SJCRH30 (cell line): ENCODE results near the gene WEE2. TPM values are rescaled to one million over a fixed set of nuclear protein-coding genes. Genes with fewer than 3 reads are reported as not detected.
A peak's percentile ranks its signal among the peaks of the same experiment; 100 is the strongest.
"Not testable (repeated sequence)": the region's sequence is repeated elsewhere in the genome, so short reads cannot be mapped to it uniquely, and the experiment has no call there.

ENCODE experiments used
- DNase-seq, 2 experiments: peaks; one replicate each; pipeline ENCODE4 v3.0.0-alpha.2; 2015 to 2020
- H3K27ac ChIP-seq: fragments of 250-450 bp; sonication (Bioruptor Pico); 2 replicates; pipeline ENCODE4 v1.5.1; 2020; ENCODE audit warnings: mild to moderate bottlenecking, moderate library complexity
- H3K27me3 ChIP-seq: fragments of 250-450 bp; sonication (Bioruptor Pico); 2 replicates; pipeline ENCODE4 v1.5.1; 2020; ENCODE audit warnings: mild to moderate bottlenecking, moderate library complexity
- H3K36me3 ChIP-seq: fragments of 250-450 bp; sonication (Bioruptor Pico); 2 replicates; pipeline ENCODE4 v1.5.1; 2020; ENCODE audit warnings: mild to moderate bottlenecking, moderate library complexity
- H3K4me1 ChIP-seq: fragments of 250-450 bp; sonication (Bioruptor Pico); 2 replicates; pipeline ENCODE4 v1.5.1; 2020; ENCODE audit warnings: mild to moderate bottlenecking, moderate library complexity
- H3K4me3 ChIP-seq: fragments of 250-450 bp; sonication (Bioruptor Pico); 2 replicates; pipeline ENCODE4 v1.5.1; 2020; ENCODE audit warnings: mild to moderate bottlenecking, moderate library complexity
- H3K9me3 ChIP-seq: fragments of 250-450 bp; sonication (Bioruptor Pico); replicated peaks from 2 replicates; pipeline ENCODE4 v1.5.1; 2020; ENCODE audit warnings: mild to moderate bottlenecking, moderate library complexity
- total RNA-seq: library from RNA; depleted of rRNA; stranded (reverse); fragments of >200 nt; shearing (Covaris generic); gene quantifications from 2 replicates; pipeline ENCODE4 v1.2.3, GENCODE V29; 2014

The WEE2 gene
- total RNA-seq, 1 experiment from 2014 or later = not detected

DNA sequence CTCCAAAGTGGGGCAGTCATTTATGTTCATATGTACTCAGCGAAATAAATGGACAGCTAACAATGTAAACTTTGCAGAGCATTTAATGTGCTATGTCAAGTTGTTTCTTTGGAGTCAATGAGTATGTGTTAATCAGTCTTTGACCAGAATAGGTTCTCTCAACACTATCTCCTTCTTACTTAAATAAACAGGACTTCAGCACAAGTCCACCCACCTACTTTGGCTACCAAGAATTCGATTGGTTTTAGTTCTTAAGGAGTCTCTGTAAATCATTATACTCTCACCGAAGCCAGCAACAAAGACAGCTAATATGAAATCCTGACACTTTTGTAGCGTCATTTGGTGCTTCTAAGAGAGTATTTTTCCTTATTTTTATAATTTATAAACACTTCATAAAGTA is 6.9 kb downstream of the WEE2 start:
- Histone ChIP-seq H3K4me3 (no peak overlapping the region), H3K27ac (no peak overlapping the region), H3K36me3 (no peaks in the 10 kb centered on the region), H3K27me3 (no peaks in the 10 kb centered on the region; the same call in 1 of the 2 replicates), H3K4me1 (no peaks in the 10 kb centered on the region), H3K9me3 (no peaks in the 10 kb centered on the region)
- DNase-seq = no peak

DNA sequence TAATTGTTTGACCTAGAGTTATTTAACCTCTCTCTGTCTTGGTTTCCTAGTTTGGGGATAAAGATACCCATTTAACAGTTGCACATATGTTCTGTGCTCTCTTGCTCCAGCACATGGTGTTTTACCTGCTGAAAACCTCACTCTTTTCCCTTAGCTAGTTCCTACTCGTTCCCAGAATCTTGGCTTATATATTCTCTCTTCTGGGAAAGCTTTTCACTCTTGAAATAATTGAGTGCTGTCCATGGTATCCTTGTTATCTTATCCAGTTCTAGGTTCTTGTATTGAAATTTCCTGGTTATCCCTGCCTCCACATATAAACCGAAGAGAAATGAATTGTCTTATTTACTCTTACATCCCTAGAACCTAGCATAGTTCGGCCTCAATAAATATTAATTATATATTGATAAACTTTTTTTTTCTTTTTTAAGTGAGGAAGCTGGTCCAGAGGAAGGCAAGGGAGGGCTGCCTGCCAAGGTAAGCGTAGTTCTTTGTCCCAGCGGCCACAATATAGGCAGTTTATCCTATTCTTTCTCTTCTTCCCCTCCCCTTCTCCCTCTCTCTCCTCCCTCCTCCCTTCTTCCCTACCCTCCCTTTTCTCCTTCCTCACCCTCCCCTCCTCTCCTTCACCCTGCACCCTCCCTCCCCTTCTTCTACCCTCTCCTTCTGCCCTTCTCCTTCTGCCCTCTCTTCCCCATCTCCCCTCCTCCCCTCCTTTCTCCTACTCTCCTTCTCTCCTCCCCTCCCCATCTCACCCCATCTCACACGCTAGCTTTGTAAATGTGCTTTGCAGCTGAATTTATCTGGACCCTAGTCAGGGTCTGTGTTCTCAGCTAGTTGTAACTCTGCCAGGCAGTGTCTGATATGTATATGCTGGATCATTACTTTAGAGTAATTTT is 7.9 kb downstream of the WEE2 start:
- no peak overlapping the region for H3K4me3 ChIP-seq
- H3K27ac ChIP-seq = no peak overlapping the region
- H3K27me3 ChIP-seq = no peaks in the 10 kb centered on the region; the same call in 1 of the 2 replicates
- H3K9me3 ChIP-seq = no peaks in the 10 kb centered on the region
- no peaks in the 10 kb centered on the region for H3K36me3 ChIP-seq
- no peak for DNase-seq
- H3K4me1 ChIP-seq = no peaks in the 10 kb centered on the region

DNA sequence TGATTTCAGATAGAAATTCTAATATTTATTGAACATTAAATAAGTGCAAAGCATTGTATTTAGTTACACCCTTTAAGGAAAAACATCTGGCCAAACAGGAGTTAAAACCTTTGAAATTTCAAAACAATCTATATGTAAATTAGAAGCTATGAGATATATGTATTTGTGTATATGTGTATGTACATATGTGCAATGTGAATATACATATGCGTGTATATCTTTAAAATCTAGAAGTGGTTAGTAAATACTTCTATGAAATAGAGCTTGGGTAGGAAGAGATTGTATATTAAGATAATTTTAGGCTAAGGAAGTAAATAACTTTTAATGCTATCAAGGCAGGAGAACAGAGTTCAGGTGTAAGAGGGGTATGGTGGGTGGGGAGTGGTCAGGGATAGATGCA is 9.3 kb downstream of the WEE2 start:
- H3K9me3 ChIP-seq = no peaks in the 10 kb centered on the region
- DNase-seq = no peak
- no peaks in the 10 kb centered on the region; the same call in 1 of the 2 replicates for H3K27me3 ChIP-seq
- H3K4me1 ChIP-seq = no peaks in the 10 kb centered on the region
- H3K27ac ChIP-seq = no peak overlapping the region
- H3K36me3 ChIP-seq = no peaks in the 10 kb centered on the region
- no peak overlapping the region for H3K4me3 ChIP-seq

DNA sequence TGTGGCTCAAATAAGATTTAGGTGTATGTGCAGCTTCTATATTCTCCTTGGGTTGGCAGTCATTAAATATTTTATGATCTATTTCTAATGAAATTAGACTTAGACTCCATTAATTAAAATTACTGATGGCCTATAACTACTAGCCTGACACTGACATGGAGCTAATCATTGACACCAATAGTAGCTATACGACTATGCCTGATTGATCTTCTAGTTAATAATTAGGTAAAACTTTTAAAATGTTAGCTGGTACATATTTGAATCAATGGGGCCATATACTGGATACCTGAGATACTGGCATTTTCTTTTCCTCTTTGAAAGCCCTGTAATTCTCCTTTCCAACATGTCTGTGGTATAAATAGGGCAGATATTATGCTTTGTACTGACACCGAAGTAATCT is 14.4 kb downstream of the WEE2 start:
- Histone ChIP-seq H3K4me3 (no peak overlapping the region), H3K27me3 (peaks cover 7% of the 10 kb centered on the region), H3K9me3 (no peaks in the 10 kb centered on the region), H3K27ac (no peak overlapping the region), H3K4me1 (no peaks in the 10 kb centered on the region), H3K36me3 (no peaks in the 10 kb centered on the region)
- DNase-seq = no peak

DNA sequence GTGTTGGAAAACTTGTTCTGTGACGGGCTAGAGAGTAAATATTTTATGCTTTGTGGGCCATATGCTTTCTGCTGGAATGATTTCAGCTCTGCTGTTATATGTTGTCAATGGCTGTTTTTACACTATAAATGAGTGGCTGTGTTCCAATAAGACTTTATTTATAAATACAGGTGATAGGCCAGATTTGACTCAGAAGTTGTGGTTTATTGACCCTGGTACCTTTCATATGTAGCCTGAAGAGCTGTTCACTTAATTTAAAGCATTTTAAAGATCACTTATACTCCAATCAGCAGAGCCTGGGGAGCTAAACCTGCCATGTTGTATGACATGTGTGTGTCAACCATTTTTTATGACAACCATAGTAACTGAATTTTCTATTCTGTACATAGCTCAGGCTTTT is 20.9 kb downstream of the WEE2 start:
- Histone ChIP-seq H3K27me3 (peaks cover 7% of the 10 kb centered on the region), H3K9me3 (no peaks in the 10 kb centered on the region), H3K27ac (no peak overlapping the region), H3K4me1 (no peaks in the 10 kb centered on the region), H3K36me3 (no peaks in the 10 kb centered on the region), H3K4me3 (no peak overlapping the region)
- no peak for DNase-seq

DNA sequence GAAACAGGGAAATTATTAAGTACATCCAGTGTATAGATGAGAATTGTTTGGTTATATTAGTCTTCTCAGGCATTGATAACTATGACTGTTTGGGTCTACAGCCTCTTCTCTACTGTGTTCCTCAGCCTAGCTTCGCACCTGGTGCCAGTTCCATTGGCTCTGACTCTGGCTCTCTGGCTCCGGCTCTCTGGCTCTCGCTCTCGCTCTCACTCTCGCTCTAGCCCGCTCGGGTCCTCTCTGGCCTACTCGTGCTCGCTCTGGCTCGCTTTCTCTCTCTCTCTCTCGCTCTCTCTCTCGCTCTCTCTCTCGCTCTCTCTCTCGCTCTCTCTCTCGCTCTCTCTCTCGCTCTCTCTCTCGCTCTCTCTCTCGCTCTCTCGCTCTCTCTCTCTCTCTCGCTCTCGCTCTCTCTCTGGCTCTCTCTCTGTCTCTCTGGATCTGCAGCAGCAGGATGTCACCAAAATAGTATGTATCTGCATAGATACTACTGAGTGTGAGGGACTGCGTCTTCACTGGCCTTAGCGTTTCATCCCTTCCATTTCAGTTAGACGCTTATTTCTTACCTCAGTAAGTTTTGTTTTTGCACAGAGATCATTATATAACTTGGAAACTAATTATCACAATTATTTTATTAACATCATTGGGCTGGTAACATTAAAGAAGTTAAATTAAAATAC is 23.5 kb downstream of the WEE2 start:
- Histone ChIP-seq H3K36me3 (no peaks in the 10 kb centered on the region), H3K9me3 (no peaks in the 10 kb centered on the region), H3K27ac (no peak overlapping the region), H3K27me3 (no peaks in the 10 kb centered on the region), H3K4me1 (no peaks in the 10 kb centered on the region), H3K4me3 (no peak overlapping the region)
- no peak for DNase-seq

DNA sequence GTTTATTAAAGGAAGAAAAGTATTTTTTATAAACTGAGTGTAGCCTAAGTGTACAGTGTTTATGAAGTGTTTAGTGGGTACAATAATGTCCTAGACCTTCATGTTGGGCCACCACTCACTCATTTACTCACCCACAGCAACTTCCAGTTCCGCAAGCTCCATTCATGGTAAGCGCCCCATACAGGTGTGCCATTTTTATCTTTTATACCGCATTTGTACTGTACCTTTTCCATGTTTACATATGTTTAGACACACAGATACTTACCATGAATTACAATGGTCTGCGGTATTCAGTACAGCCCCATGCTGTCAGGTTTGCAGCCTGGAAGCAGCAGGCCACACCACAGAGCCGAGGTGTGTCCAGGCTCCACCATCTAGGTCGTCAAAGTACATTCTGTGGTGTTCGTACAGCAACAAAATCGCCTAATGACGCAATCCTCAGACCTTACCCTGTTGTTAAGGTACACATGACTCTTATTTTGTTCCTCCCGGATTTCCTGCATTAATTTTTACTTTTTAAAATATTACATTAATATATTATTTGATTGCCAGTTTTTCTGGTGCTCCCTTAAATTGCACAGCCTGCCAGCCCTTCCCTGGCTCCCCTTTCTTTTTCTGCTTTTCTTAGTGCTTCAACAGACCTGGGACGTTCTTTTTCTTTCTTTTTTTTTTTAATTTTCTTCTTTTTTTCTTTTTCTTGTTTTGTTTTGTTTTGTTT is 29.1 kb downstream of the WEE2 start:
- Histone ChIP-seq H3K4me1 (no peaks in the 10 kb centered on the region), H3K27me3 (no peaks in the 10 kb centered on the region), H3K27ac (peak overlapping the region; percentile 65; the same call in 1 of the 2 replicates), H3K36me3 (peaks cover 25% of the 10 kb centered on the region), H3K4me3 (peak overlapping the region; percentile 82), H3K9me3 (no peaks in the 10 kb centered on the region)
- peak in 1 of 2 experiments; percentile 25 for DNase-seq

DNA sequence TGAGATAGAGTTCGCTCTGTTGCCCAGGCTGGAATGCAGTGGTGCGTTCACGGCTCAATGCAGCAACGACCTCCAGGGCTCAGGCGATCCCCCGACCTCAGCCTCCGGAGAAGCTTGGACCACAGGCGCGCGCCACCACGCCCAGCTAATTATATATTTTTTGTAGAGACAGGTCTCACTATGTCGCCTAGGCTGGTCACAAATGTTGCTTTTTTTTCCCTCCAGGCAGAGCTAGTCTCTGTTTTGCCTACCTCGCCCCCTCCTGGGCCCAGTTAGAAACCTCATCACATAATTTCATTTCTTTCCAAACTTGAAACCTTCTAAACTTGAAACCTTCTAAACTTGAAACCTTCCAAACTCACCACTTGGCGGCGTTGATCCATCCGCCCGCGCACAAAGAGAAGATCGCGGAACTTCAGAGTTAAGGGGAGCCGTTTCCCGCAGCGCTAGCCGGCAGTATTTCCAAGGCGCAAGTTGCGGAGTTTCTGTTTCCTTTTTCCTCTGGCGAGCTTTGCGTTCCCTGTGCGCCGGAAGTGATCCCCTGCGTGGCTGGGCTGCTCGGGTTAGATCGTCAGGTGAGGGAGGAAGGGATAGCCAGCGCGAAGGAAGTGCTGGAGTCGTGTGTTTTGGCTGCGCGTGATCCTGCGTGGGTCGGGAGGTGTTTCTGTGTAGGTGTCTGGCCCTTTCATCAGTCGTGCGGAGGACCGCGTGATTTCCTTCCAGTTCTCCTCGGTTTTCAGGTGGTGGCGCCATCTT is 29.9 kb downstream of the WEE2 start, which contains the start of gene SSBP1:
Gene SSBP1, plus strand, starts transcription at position 523 of the 756 bp plus-strand sequence. CDS start 809 bp downstream, outside the sequence.
- Histone ChIP-seq H3K36me3 (peaks cover 31% of the 10 kb centered on the region), H3K4me1 (no peaks in the 10 kb centered on the region), H3K27me3 (no peaks in the 10 kb centered on the region), H3K9me3 (no peaks in the 10 kb centered on the region), H3K27ac (peak within 1 kb of the TSS; percentile 65), H3K4me3 (peak within 1 kb of the TSS; percentile 82)
- DNase-seq = peak; percentile 92 to 98

DNA sequence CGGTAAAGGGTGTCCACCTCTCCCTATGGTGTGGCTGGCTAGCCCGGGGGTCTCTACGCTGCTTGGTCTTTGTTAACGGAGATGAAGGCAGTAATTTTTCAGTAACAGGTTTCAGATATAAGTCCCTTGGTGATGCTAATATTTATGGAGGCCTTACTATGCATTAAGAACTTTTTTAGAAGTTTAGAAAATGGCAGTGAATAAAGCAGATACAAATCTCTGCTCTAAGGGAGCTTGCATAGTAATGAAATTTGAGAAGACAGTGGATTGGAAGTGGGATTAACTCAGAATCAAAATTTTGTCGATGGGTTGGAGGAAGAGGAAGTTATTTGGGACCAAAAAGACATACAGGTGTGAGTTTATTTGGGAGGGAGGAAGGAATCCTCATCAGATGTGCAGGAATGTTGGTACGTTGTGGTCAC is 30.4 kb downstream of the WEE2 start:
- Histone ChIP-seq H3K4me3 (peak overlapping the region; percentile 82), H3K4me1 (no peaks in the 10 kb centered on the region), H3K27me3 (no peaks in the 10 kb centered on the region), H3K27ac (peak overlapping the region; percentile 65), H3K9me3 (no peaks in the 10 kb centered on the region), H3K36me3 (peaks cover 37% of the 10 kb centered on the region)
- DNase-seq = no peak

DNA sequence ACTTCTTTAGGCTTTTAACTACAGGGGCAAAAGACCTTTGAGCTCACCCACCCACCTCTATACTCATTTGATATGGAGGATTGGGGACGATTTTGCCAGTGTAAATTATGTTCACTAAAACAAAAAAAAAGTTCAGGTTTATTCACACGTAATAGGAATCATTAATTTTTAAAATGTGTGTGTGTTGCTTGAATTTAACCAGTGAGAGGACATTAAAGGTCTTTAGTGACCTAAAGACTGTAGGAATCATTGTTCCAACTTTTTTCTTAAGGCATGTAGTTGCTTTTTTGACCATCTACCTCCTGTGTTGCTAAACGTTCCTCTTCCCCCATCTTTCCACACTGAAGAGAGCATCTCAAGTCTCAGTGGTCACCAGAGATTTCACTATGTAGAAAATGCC is 31.1 kb downstream of the WEE2 start:
- Histone ChIP-seq H3K27ac (no peak overlapping the region), H3K4me3 (peak overlapping the region; percentile 82), H3K27me3 (no peaks in the 10 kb centered on the region), H3K36me3 (peaks cover 43% of the 10 kb centered on the region), H3K4me1 (no peaks in the 10 kb centered on the region), H3K9me3 (no peaks in the 10 kb centered on the region)
- no peak for DNase-seq

DNA sequence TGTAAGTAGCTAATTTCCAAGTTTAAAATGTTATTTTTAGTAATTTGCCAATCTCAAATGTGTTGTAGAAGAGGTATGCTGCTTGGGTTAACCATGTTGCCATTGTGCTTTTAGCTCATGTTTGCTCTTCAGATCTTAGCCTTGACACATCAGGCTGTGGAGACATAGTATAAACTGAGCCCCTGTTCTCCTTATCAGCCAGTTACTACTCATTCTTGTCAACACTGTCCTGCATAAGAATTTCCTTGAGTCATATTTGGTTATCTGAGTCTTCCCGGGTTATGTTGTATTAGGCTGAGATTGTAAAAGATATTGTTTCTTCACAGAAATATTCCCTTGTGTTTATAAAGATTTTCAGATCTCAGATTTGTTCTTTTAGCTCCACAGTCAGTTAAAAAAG is 34.1 kb downstream of the WEE2 start:
- H3K4me1 ChIP-seq = no peaks in the 10 kb centered on the region
- no peaks in the 10 kb centered on the region for H3K27me3 ChIP-seq
- peaks cover 72% of the 10 kb centered on the region for H3K36me3 ChIP-seq
- H3K9me3 ChIP-seq = no peaks in the 10 kb centered on the region
- no peak overlapping the region for H3K27ac ChIP-seq
- no peak overlapping the region for H3K4me3 ChIP-seq
- no peak for DNase-seq

DNA sequence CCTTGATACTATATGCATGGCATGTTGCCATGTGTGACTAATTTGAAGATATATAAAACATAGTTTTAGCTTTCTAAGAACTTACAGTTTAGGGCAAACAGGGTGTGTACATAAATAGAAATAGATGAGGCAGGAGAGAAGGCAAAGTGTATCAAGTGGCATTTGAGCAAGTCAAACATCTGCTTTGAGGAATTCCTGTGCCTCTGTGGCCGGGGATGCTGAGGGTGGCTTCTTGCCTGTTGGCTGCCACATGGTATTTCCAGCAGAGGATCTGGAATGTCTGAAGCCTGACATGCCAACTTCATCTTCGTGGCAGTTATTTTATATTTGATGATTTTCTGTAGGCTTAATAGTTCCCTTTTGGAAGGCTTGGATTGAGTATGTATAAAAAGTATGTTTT is 36.0 kb downstream of the WEE2 start:
- no peak overlapping the region for H3K27ac ChIP-seq
- no peaks in the 10 kb centered on the region for H3K9me3 ChIP-seq
- H3K27me3 ChIP-seq = no peaks in the 10 kb centered on the region
- no peak overlapping the region for H3K4me3 ChIP-seq
- H3K36me3 ChIP-seq = peaks cover 85% of the 10 kb centered on the region
- no peak for DNase-seq
- H3K4me1 ChIP-seq = no peaks in the 10 kb centered on the region

DNA sequence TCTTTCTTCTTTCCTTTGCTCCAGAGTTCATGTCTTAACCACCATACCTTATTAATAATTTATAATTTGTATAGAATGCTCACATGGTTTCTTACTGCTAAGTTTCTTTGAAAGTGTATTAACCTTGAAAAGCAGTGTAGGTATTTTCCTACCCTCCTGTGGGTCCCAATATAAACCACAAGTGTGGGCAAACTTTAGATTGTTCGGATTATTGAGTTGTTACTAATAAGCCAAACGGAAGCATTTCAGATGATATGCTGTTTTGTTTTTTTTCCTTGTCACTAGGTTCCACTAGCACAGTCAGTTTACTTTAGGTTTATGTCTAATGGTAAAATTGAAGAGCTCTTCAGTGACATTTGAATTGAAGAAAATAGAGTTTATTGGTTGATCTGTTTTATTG is 40.2 kb downstream of the WEE2 start:
- Histone ChIP-seq H3K9me3 (peaks cover 24% of the 10 kb centered on the region), H3K4me3 (no peak overlapping the region), H3K27ac (no peak overlapping the region), H3K4me1 (no peaks in the 10 kb centered on the region), H3K27me3 (no peaks in the 10 kb centered on the region), H3K36me3 (peaks cover 93% of the 10 kb centered on the region)
- no peak for DNase-seq

DNA sequence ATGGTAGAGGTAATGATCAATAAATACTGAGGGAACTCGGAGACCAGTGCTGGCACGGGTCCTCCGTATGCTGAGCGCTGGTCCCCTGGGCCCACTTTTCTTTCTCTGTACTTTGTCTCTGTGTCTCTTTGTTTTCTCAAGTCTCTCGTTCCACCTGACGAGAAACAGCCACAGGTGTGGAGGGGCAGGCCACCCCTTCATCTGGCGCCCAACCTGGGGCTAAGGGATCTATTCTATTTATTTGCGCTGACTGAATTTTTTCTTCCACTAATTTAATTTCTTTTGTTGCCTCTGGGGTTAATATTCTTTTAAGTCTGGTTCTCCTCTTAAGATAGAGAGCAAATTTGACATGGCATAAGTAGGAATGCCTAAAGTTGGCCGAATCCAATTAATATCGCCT is 43.8 kb downstream of the WEE2 start:
- H3K27me3 ChIP-seq, H3K27ac ChIP-seq, H3K4me3 ChIP-seq, H3K4me1 ChIP-seq: not testable (repeated sequence)
- H3K9me3 ChIP-seq = peaks cover 24% of the 10 kb centered on the region
- H3K36me3 ChIP-seq = peaks cover 72% of the 10 kb centered on the region
- DNase-seq = peak; percentile 27 to 50
